ENCODE data around the gene CNN2.

GRCh38 chr19:996051-996838 is 30.2 kb upstream of the CNN2 start:
- TF ChIP-seq EZH2 (IDR thresholded peaks at IDR 0.05; ENCODE audit: borderline replicate concordance): peak; percentile 42
- no peak for TF ChIP-seq CTCF (IDR thresholded peaks at IDR 0.05; ENCODE audit: poor library complexity)
- TF ChIP-seq EZH2phosphoT487 (IDR thresholded peaks at IDR 0.05; ENCODE audit: low read depth, severe bottlenecking, unreplicated experiment): no peak
